Neuronal stem cell (in vitro differentiated cells): ENCODE measurements around the gene PHF1.

Source experiments
- DNase-seq: peaks from one replicate; pipeline ENCODE4 v3.0.0-alpha.2; 2013; ENCODE audit warnings: low spot score
- H2AFZ ChIP-seq: one replicate; pipeline ENCODE4 v1.6.1; 2013; ENCODE audit warnings: mild to moderate bottlenecking, low read length, inconsistent platforms
- H2AK5ac ChIP-seq: 2 replicates; pipeline ENCODE4 v1.6.1; 2013; ENCODE audit warnings: low read depth, mild to moderate bottlenecking, inconsistent platforms, low read length, moderate library complexity, mixed read lengths
- H2BK120ac ChIP-seq: 2 replicates; pipeline ENCODE4 v1.6.1; 2013; ENCODE audit warnings: low read depth, mild to moderate bottlenecking, inconsistent platforms, low read length, moderate library complexity, mixed read lengths
- H2BK12ac ChIP-seq: one replicate; pipeline ENCODE4 v1.6.1; 2013; ENCODE audit warnings: low read length, inconsistent platforms
- H2BK15ac ChIP-seq: 2 replicates; pipeline ENCODE4 v1.6.1; 2013; ENCODE audit warnings: mild to moderate bottlenecking, low read length, inconsistent platforms, mixed read lengths
- H2BK5ac ChIP-seq: one replicate; pipeline ENCODE4 v1.6.1; 2013; ENCODE audit warnings: inconsistent platforms, mild to moderate bottlenecking, low read length, moderate library complexity
- H3K14ac ChIP-seq: one replicate; pipeline ENCODE4 v1.6.1; 2013; ENCODE audit warnings: low read length, inconsistent platforms
- H3K18ac ChIP-seq: 2 replicates; pipeline ENCODE4 v1.6.1; 2013; ENCODE audit warnings: low read length, inconsistent platforms
- H3K23ac ChIP-seq: 2 replicates; pipeline ENCODE4 v1.6.1; 2013; ENCODE audit warnings: low read depth, mild to moderate bottlenecking, mixed read lengths, low read length, inconsistent platforms; ENCODE audit not compliant: poor library complexity
- H3K27ac ChIP-seq: replicated peaks from 3 replicates; pipeline ENCODE4 v1.5.1; 2013; ENCODE audit warnings: low read length, inconsistent platforms
- H3K27me3 ChIP-seq, 3 experiments: 2 replicates each; pipeline ENCODE4 v1.6.1; 2013; ENCODE audit warnings: low read length in 3 of 3, mild to moderate bottlenecking in 2 of 3, inconsistent platforms in 1 of 3, low read depth in 1 of 3, mixed read lengths in 1 of 3, moderate library complexity in 1 of 3; ENCODE audit not compliant: control insufficient read depth in 3 of 3, insufficient read depth in 3 of 3
- H3K36me3 ChIP-seq, 2 donors: replicated peaks in 1 of 2; 2 replicates each; pipeline ENCODE4 v1.6.1; 2013; ENCODE audit warnings: low read length in 2 of 2; ENCODE audit not compliant: control insufficient read depth in 2 of 2, insufficient read depth in 2 of 2
- H3K4ac ChIP-seq: 2 replicates; pipeline ENCODE4 v1.6.1; 2013; ENCODE audit warnings: inconsistent platforms, mild to moderate bottlenecking, low read length, moderate library complexity
- H3K4me1 ChIP-seq, 2 donors: 1 replicate in 1 of 2; 2 replicates in 1 of 2; pipeline ENCODE4 v1.6.1; 2013; ENCODE audit warnings: low read length in 2 of 2, low read depth in 1 of 2; ENCODE audit not compliant: control insufficient read depth in 2 of 2, insufficient read depth in 1 of 2
- H3K4me2 ChIP-seq: one replicate; pipeline ENCODE4 v1.6.1; 2013; ENCODE audit warnings: mild to moderate bottlenecking, low read length, inconsistent platforms; ENCODE audit not compliant: insufficient read depth, poor library complexity, severe bottlenecking
- H3K4me3 ChIP-seq, 2 donors: 2 replicates each; pipeline ENCODE4 v1.5.1; 2013; ENCODE audit warnings: low read length in 2 of 2, mild to moderate bottlenecking in 2 of 2, inconsistent platforms in 1 of 2, moderate library complexity in 1 of 2
- H3K79me1 ChIP-seq: one replicate; pipeline ENCODE4 v1.6.1; 2013; ENCODE audit warnings: low read depth, mild to moderate bottlenecking, inconsistent platforms, low read length, moderate library complexity
- H3K9ac ChIP-seq: one replicate; pipeline ENCODE4 v1.6.1; 2013; ENCODE audit warnings: mild to moderate bottlenecking, low read depth, low read length, inconsistent platforms; ENCODE audit not compliant: poor library complexity
- H3K9me3 ChIP-seq, 2 donors: replicated peaks in 1 of 2; 2 replicates each; pipeline versions ENCODE3 to v1.6.1; 2013; ENCODE audit warnings: low read length in 2 of 2, mild to moderate bottlenecking in 2 of 2, inconsistent platforms in 1 of 2, low read depth in 1 of 2, mixed read lengths in 1 of 2, moderate library complexity in 1 of 2; ENCODE audit not compliant: control insufficient read depth in 2 of 2, insufficient read depth in 1 of 2
- H4K8ac ChIP-seq: one replicate; pipeline ENCODE4 v1.6.1; 2013; ENCODE audit warnings: low read depth, mild to moderate bottlenecking, inconsistent platforms, low read length, moderate library complexity
- H4K91ac ChIP-seq: one replicate; pipeline ENCODE4 v1.6.1; 2013; ENCODE audit warnings: low read length, low read depth, mild to moderate bottlenecking, inconsistent platforms; ENCODE audit not compliant: poor library complexity
- WGBS, 2 donors: extraction: QIAGEN DNeasy Blood & Tissue Kit; methylation state at CpG; one replicate each; pipeline ENCODE4 v1.1.7; 2013; ENCODE audit warnings: missing lambda C conversion rate in 2 of 2, mixed read lengths in 1 of 2; ENCODE audit not compliant: insufficient read length in 2 of 2, insufficient replicate concordance in 1 of 2; ENCODE audit errors: extremely low coverage in 2 of 2; 5-methylcytosine and 5-hydroxymethylcytosine counted together

The PHF1 gene

DNA sequence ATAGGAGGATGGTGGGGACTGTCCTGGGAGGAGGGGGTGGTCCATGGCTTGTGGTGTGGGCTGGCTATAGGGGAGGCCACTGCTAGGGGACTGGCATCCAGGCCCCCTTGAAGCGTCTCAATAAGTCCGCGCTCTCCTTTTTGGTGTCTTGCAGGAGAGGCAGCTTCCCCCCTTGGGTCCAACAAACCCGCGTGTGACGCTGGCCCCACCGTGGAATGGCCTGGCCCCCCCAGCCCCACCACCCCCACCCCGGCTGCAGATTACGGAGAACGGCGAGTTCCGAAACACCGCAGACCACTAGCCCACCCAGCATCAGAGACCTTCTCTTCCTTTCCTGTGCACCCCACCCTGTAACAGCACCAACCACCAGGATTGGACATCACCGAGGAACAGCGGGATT, 40.8 kb downstream of the PHF1 start:
- DNase-seq: no peak
- H2BK15ac ChIP-seq: no peak overlapping the region
- no peaks in the 10 kb centered on the region for H3K27me3 ChIP-seq
- H2BK12ac ChIP-seq: no peak overlapping the region
- H3K14ac ChIP-seq: no peak overlapping the region
- H3K79me1 ChIP-seq: peaks cover 9% of the 10 kb centered on the region
- H3K36me3 ChIP-seq: peaks cover 48 to 78% of the 10 kb centered on the region in 2 donors
- H3K4me1 ChIP-seq: peaks cover 6 to 11% of the 10 kb centered on the region in 2 donors
- no peak overlapping the region for H3K18ac ChIP-seq
- H4K8ac ChIP-seq: no peak overlapping the region
- H3K4me3 ChIP-seq: no peak overlapping the region
- no peak overlapping the region for H3K23ac ChIP-seq
- no peak overlapping the region for H2AK5ac ChIP-seq
- no peak overlapping the region for H2AFZ ChIP-seq
- H3K4me2 ChIP-seq: no peak overlapping the region
- no peak overlapping the region for H3K9ac ChIP-seq
- H4K91ac ChIP-seq: no peak overlapping the region
- H3K9me3 ChIP-seq: no peaks in the 10 kb centered on the region
- H2BK120ac ChIP-seq: no peak overlapping the region
- H2BK5ac ChIP-seq: no peak overlapping the region
- WGBS, 2 donors: no CpG with 5 or more reads among the region's 15 CpGs
- H3K27ac ChIP-seq: no peak overlapping the region
- no peak overlapping the region for H3K4ac ChIP-seq

- Histone ChIP-seq H3K18ac (no peak overlapping the region), H3K79me1 (peaks cover 9% of the 10 kb centered on the region), H4K8ac (no peak overlapping the region), H3K4me2 (no peak overlapping the region), H3K36me3 (peaks cover 47 to 78% of the 10 kb centered on the region in 2 donors), H2BK12ac (no peak overlapping the region), H3K4ac (no peak overlapping the region), H2AK5ac (no peak overlapping the region), H3K4me3 (no peak overlapping the region), H3K27me3 (no peaks in the 10 kb centered on the region), H2AFZ (no peak overlapping the region), H2BK120ac (no peak overlapping the region), H2BK5ac (no peak overlapping the region), H3K27ac (no peak overlapping the region), H3K9me3 (no peaks in the 10 kb centered on the region), H3K14ac (no peak overlapping the region), H3K23ac (no peak overlapping the region), H4K91ac (no peak overlapping the region), H2BK15ac (no peak overlapping the region), H3K4me1 (peaks cover 6 to 11% of the 10 kb centered on the region in 2 donors), H3K9ac (no peak overlapping the region)
- DNase-seq: no peak
- WGBS, 2 donors: no CpG with 5 or more reads among the region's 4 CpGs
Observed at GRCh38 chr6:33452496-33452895, 41.7 kb downstream of the PHF1 start.

DNA sequence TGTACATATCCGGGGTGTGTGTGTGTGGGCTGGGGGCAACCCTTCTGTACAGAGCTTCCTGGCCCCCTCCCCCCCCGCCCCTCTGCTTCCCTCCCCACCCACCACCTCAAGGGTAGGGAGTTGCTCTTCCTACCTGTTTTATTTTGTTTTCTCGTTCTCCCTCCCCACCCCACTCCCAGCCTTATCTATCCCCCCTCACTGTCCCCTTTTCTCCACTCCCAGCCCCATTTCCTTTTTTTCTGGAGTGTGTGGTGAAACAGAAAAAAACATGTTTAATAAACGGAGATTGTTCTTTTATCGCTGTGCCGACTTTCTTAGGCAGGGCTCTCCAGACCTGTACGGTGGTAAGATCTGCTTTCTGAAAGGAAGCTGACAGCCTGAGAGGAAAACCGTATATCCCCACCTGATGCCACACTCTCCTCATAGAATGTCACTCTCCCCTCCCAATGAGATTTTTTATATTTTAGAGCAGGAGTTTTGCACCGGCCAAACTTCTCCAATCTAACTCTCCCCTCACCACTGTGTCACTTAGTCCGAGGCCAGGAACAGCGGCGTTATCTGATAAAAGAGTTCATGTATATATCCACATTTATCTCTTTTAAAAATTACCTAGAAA, 42.7 kb downstream of the PHF1 start:
- Histone ChIP-seq H3K23ac (no peak overlapping the region), H3K79me1 (peaks cover 9% of the 10 kb centered on the region), H2BK5ac (no peak overlapping the region), H3K9ac (no peak overlapping the region), H2AFZ (no peak overlapping the region), H2AK5ac (peak overlapping the region; percentile 41), H3K36me3 (peaks cover 37 to 71% of the 10 kb centered on the region in 2 donors), H3K18ac (no peak overlapping the region), H2BK120ac (no peak overlapping the region), H4K8ac (no peak overlapping the region), H2BK12ac (no peak overlapping the region), H3K4me3 (peak overlapping the region in 1 of 2 donors; percentile 93), H2BK15ac (no peak overlapping the region), H4K91ac (no peak overlapping the region), H3K4me2 (peak overlapping the region; percentile 58), H3K14ac (no peak overlapping the region), H3K9me3 (no peaks in the 10 kb centered on the region), H3K27ac (peak overlapping the region; percentile 73), H3K27me3 (no peaks in the 10 kb centered on the region), H3K4ac (no peak overlapping the region), H3K4me1 (peaks cover 6 to 11% of the 10 kb centered on the region in 2 donors)
- no peak for DNase-seq
- WGBS, 2 donors: no CpG with 5 or more reads among the region's 12 CpGs

GRCh38 chr6:33454009-33454946, 43.5 kb downstream of the PHF1 start, which contains the start of gene ZBTB9:
ZBTB9 (plus strand) TSS chr6:33454576; CDS start chr6:33455101, 525 bp downstream.
- Histone ChIP-seq H3K27ac (peak within 1 kb of the TSS; percentile 73), H3K14ac (peak within 1 kb of the TSS; percentile 95), H2BK12ac (no peak within 1 kb of the TSS), H3K4me2 (peak within 1 kb of the TSS; percentile 71), H3K36me3 (peaks cover 29 to 63% of the 10 kb centered on the region in 2 donors), H3K18ac (peak within 1 kb of the TSS; percentile 86), H3K4me1 (peaks cover 6 to 11% of the 10 kb centered on the region in 2 donors), H3K27me3 (no peaks in the 10 kb centered on the region), H4K91ac (no peak within 1 kb of the TSS), H2AK5ac (peak within 1 kb of the TSS; percentile 41), H2BK15ac (no peak within 1 kb of the TSS), H4K8ac (no peak within 1 kb of the TSS), H3K4ac (no peak within 1 kb of the TSS), H3K79me1 (peaks cover 9% of the 10 kb centered on the region), H3K23ac (peak within 1 kb of the TSS; percentile 99), H3K4me3 (peak within 1 kb of the TSS; percentile 93 to 94), H2BK5ac (peak within 1 kb of the TSS; percentile 80), H2AFZ (peak within 1 kb of the TSS; percentile 83), H3K9ac (peak within 1 kb of the TSS; percentile 91), H3K9me3 (no peaks in the 10 kb centered on the region), H2BK120ac (no peak within 1 kb of the TSS)
- peak; percentile 92 for DNase-seq
- whole genome bisulfite sequencing, 2 donors: no CpG with 5 or more reads among the region's 65 CpGs
